Hippocampal formation (tissue), 2 donors: ENCODE measurements around the gene EIF5.
A peak's percentile ranks its signal among the peaks of the same experiment; 100 is the strongest.

ENCODE experiments used
- DNase-seq, 2 donors: peaks; one replicate each; lab custom pipeline; 2025; lab: John Stamatoyannopoulos, UW

The EIF5 gene

GRCh38 chr14:103333754-103334643, at the start of gene EIF5:
Gene EIF5 (plus strand): TSS chr14:103334237. CDS start chr14:103335861, 1,624 bp downstream.
- DNase-seq: peak; percentile 99

GRCh38 chr14:103284574-103285467, 49.2 kb upstream of the EIF5 start:
- DNase-seq: no peak

- no peak for DNase-seq
Measured at GRCh38 chr14:103286460-103286859, 47.6 kb upstream of the EIF5 start.

GRCh38 chr14:103286968-103287850, 46.8 kb upstream of the EIF5 start:
- no peak for DNase-seq

- DNase-seq: no peak
Measured at GRCh38 chr14:103288076-103288766, 45.8 kb upstream of the EIF5 start.

GRCh38 chr14:103290056-103290455, 44.0 kb upstream of the EIF5 start:
- DNase-seq: no peak

GRCh38 chr14:103290494-103290893, 43.5 kb upstream of the EIF5 start:
- DNase-seq: no peak

GRCh38 chr14:103290961-103291360, 43.1 kb upstream of the EIF5 start:
- no peak for DNase-seq

GRCh38 chr14:103292426-103293374, 41.3 kb upstream of the EIF5 start:
- DNase-seq: peak; percentile 30 to 60

- no peak for DNase-seq
Measured at GRCh38 chr14:103293465-103293864, 40.6 kb upstream of the EIF5 start.

- no peak for DNase-seq
Measured at GRCh38 chr14:103294091-103294490, 39.9 kb upstream of the EIF5 start.

GRCh38 chr14:103296007-103296406, 38.0 kb upstream of the EIF5 start:
- DNase-seq: no peak

GRCh38 chr14:103296987-103297386, 37.0 kb upstream of the EIF5 start:
- no peak for DNase-seq

GRCh38 chr14:103298620-103299019, 35.4 kb upstream of the EIF5 start:
- no peak for DNase-seq

- DNase-seq: no peak
Measured at GRCh38 chr14:103301512-103302354, 32.3 kb upstream of the EIF5 start.

- DNase-seq: no peak
Measured at GRCh38 chr14:103302966-103303365, 31.1 kb upstream of the EIF5 start.

- no peak for DNase-seq
Measured at GRCh38 chr14:103304706-103305105, 29.3 kb upstream of the EIF5 start.

GRCh38 chr14:103308717-103309616, 25.1 kb upstream of the EIF5 start:
- DNase-seq: no peak
